ENCODE results near the gene CA12. TPM values are rescaled to one million over a fixed set of nuclear protein-coding genes. Genes with fewer than 3 reads are reported as not detected.
A peak's percentile ranks its signal among the peaks of the same experiment; 100 is the strongest.

CA12 gene
- total and polyA plus RNA-seq, 9 of the 15 experiments (the other 6 are each of a cell fraction or from before 2014, with no cell fraction given) = 0.01 to 0.78 (median 0.15) TPM; not detected in 1

DNA sequence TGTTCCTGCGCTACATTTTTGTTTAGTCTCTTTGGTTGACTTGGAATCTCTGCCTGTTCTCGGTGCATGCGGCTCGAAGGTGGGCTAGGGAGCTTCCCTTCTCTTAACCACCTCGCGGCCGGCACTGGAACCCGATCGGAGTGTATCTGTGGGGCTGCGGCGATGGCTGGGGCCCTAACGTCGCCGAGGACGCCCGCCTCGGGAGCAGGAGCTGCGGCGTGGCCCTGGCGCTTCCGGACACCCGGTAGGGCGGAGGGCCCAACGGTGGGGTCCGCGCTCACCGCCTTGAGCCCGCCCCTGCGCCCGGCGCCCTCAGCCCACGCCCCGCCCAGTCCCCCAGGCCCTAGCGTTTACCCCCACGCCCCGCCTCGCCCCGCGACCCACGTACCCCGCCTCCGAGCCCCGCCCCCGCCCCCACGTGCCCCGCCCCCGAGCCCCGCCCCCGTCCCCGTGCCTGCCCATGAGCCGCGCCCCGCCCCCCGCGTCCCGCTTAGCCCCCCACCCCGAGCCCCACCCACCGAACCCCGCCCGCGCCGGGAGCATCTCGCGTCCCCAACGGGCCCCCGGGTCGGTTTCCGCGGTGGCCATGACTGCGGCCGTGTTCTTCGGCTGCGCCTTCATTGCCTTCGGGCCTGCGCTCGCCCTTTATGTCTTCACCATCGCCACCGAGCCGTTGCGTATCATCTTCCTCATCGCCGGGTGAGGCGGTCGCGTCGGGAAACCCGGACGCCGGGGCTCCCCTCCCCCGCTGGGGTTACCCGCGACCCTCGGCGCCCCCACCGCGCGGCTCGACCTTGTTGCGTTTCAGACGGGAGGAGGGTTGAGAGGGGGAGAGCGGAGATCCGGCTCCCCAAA lies 104.4 kb downstream of the CA12 start, which contains the start of gene APH1B (continued):
- TF ChIP-seq, protein P1, sequence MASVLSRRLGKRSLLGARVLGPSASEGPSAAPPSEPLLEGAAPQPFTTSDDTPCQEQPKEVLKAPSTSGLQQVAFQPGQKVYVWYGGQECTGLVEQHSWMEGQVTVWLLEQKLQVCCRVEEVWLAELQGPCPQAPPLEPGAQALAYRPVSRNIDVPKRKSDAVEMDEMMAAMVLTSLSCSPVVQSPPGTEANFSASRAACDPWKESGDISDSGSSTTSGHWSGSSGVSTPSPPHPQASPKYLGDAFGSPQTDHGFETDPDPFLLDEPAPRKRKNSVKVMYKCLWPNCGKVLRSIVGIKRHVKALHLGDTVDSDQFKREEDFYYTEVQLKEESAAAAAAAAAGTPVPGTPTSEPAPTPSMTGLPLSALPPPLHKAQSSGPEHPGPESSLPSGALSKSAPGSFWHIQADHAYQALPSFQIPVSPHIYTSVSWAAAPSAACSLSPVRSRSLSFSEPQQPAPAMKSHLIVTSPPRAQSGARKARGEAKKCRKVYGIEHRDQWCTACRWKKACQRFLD (CRISPR knock-in tag; IDR thresholded peaks at IDR 0.05) = 0 out of 2 replicates have a peak, but pooled peaks have one; percentile 55
- no peak for TF ChIP-seq KLF13 (tag; IDR thresholded peaks at IDR 0.05; ENCODE audit: borderline replicate concordance, low read depth)
- no peak for TF ChIP-seq MIER1 (IDR thresholded peaks at IDR 0.05; ENCODE audit: low read depth)
- peak; percentile 53 for TF ChIP-seq POLR2B (IDR thresholded peaks at IDR 0.05; ENCODE audit: low read depth, partially characterized antibody)
- no peak for TF ChIP-seq CBFB (CRISPR knock-in tag; IDR thresholded peaks at IDR 0.05)
- TF ChIP-seq BCOR (IDR thresholded peaks at IDR 0.05) = peak; percentile 19; the same call in 1 of the 2 replicates
- TF ChIP-seq CBX1 (IDR thresholded peaks at IDR 0.05; ENCODE audit: low read depth) = 0 out of 2 replicates have a peak, but pooled peaks have one; percentile 21
- no peak for TF ChIP-seq PTTG1 (tag; IDR thresholded peaks at IDR 0.05; ENCODE audit: low read depth)
- TF ChIP-seq ZNF217 (CRISPR knock-in tag; IDR thresholded peaks at IDR 0.05) = no peak
- no peak for TF ChIP-seq DACH1 (IDR thresholded peaks at IDR 0.05; ENCODE audit: partially characterized antibody)
- TF ChIP-seq, protein P2, sequence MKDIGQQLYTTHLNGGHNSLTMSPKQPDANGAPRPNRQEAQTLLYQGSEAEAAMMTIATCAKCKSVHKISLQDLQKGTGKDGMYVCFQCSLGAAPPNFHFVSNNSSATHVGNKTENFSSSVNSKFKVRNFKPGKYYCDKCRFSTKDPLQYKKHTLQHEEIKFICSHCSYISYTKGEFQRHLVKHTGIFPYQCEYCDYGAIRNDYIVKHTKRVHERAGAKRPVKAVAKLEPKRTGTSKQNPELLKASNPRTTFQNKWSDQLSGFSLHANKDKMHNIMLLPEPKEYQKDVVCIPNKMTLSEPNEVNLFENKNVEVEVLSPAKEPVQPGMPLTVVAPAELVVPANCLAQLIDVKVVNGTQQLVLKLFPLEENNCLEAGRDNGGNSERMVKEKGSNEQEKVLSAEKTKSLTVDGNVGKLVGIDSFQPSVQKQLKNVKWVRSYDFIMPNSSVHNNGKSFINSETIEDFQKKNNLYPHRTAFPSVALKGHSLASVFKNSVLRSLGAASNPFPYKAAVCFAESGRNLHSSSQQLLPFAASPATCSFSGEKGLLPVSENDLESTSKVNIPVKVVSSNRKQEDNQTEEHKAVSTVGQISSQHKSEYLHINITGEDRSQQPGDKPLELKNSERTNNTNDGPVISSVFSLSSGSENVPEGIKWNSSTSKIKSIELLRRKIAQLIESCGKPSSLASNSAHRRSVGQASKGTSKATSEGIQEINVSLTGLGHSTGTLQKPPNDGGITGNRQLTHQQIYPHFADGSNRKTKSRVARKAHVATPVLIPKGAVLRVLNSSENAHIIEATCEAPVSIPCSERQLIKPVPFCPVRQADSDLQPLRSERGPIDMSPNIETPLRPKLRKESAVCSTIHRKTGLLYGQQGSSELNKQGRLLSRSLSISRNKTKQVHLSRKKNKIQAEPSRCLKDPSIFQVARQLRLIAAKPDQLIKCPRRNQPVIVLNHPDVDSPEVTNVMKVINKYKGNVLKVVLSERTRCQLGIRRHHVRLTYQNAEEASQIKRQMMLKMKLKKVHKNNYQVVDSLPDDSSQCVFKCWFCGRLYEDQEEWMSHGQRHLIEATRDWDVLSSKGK (CRISPR knock-in tag; IDR thresholded peaks at IDR 0.05) = no peak
- no peak for TF ChIP-seq FOSL1 (tag; conservative IDR thresholded peaks at IDR 0.05)
- TF ChIP-seq LARP7 (IDR thresholded peaks at IDR 0.05) = no peak
- TF ChIP-seq, protein P3, sequence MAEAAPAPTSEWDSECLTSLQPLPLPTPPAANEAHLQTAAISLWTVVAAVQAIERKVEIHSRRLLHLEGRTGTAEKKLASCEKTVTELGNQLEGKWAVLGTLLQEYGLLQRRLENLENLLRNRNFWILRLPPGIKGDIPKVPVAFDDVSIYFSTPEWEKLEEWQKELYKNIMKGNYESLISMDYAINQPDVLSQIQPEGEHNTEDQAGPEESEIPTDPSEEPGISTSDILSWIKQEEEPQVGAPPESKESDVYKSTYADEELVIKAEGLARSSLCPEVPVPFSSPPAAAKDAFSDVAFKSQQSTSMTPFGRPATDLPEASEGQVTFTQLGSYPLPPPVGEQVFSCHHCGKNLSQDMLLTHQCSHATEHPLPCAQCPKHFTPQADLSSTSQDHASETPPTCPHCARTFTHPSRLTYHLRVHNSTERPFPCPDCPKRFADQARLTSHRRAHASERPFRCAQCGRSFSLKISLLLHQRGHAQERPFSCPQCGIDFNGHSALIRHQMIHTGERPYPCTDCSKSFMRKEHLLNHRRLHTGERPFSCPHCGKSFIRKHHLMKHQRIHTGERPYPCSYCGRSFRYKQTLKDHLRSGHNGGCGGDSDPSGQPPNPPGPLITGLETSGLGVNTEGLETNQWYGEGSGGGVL (CRISPR knock-in tag; IDR thresholded peaks at IDR 0.05) = no peak
- TF ChIP-seq, protein P4, sequence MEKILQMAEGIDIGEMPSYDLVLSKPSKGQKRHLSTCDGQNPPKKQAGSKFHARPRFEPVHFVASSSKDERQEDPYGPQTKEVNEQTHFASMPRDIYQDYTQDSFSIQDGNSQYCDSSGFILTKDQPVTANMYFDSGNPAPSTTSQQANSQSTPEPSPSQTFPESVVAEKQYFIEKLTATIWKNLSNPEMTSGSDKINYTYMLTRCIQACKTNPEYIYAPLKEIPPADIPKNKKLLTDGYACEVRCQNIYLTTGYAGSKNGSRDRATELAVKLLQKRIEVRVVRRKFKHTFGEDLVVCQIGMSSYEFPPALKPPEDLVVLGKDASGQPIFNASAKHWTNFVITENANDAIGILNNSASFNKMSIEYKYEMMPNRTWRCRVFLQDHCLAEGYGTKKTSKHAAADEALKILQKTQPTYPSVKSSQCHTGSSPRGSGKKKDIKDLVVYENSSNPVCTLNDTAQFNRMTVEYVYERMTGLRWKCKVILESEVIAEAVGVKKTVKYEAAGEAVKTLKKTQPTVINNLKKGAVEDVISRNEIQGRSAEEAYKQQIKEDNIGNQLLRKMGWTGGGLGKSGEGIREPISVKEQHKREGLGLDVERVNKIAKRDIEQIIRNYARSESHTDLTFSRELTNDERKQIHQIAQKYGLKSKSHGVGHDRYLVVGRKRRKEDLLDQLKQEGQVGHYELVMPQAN (IDR thresholded peaks at IDR 0.05; ENCODE audit: borderline replicate concordance) = peak; percentile 45; the same call in 1 of the 2 replicates
- no peak for TF ChIP-seq SMAD2 (IDR thresholded peaks at IDR 0.05; ENCODE audit: low read depth, low read length)
- TF ChIP-seq NFE2 (IDR thresholded peaks at IDR 0.05; ENCODE audit: low read depth) = no peak
- 0 out of 2 replicates have a peak, but pooled peaks have one; percentile 8 for TF ChIP-seq HCFC1 (IDR thresholded peaks at IDR 0.05; ENCODE audit: low read depth, low read length)
- no peak for TF ChIP-seq FIP1L1 (IDR thresholded peaks at IDR 0.05; ENCODE audit: low read depth, low read length, poor library complexity, severe bottlenecking)
